ENCODE measurements around the gene BEAN1.
A peak's percentile ranks its signal among the peaks of the same experiment; 100 is the strongest.
"Not testable (repeated sequence)": the region's sequence is repeated elsewhere in the genome, so short reads cannot be mapped to it uniquely, and the experiment has no call there.

BEAN1 gene

DNA sequence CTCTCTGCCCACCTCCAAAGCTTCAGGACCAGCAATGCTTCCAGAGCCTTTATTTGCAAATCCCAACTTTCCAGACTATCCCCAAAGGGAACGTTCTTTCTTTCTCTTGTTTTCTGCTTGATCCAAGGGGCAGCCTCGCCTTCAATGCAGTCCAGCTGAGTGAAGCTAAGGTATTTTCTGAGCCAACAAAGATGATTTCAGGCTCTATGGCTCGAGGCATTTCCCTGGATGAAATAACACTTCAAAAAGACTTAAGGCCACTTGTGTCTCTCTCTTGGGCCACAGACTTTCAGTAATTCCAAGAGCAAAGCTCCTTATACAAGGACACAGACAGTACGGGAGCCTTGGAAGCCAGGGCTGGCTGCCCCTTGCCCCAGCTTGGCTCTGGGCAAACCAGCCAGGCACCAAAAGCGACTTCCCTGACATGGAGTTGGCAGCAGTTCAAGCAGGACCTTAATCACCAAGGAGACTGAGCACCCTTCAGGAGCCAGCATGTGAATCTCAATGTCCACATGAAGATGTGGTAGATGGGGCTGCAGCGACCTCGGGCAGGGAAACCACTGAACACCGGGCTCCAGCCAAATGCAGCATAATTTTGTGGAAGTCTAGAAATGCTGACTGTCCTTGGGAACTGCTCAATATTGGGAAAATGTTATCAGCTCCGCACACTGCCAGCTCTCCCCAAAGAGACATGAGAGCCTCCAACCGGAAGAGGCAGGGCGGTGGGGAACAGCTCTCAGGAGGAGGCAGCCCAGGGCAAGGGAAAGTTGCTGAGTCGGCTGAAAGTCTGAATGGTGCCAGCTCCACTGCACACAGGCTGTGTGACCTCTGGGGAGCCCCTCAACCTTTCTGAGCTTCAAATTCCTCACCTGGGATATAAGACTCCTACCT, 83.9 kb downstream of the BEAN1 start:
- no peak for DNase-seq

DNA sequence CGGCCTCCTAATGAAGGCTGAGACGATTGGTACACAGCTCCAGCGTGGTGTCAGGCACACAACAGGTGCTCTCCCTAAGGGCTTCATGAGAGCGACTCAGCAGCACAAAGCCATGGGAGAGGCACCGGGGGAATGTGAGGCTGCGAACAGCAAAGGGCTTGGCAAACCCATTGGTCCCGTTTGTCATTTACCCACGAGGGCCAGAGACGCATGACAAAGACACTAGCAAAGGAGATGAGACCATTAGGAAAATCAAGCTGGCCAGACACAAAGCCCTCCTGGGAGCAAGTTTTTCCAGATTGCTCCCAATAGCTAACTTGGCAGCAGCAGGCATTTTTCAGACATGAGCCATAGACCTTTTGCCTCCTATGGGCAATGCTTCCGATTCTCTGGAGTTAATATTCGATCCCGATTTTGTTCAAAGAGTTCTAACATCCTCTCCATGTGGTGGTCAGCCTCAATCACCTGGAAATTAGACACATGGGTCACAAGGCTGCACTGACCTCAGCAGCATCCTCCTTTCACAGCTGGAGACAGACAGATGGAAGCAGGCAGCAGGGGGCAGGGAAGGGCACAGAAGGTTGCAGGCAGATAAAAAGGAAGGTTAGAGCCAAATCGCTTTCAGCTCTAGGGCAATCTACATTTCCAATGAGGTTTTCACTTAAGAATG, 84.6 kb downstream of the BEAN1 start:
- peak; percentile 61 for DNase-seq

DNA sequence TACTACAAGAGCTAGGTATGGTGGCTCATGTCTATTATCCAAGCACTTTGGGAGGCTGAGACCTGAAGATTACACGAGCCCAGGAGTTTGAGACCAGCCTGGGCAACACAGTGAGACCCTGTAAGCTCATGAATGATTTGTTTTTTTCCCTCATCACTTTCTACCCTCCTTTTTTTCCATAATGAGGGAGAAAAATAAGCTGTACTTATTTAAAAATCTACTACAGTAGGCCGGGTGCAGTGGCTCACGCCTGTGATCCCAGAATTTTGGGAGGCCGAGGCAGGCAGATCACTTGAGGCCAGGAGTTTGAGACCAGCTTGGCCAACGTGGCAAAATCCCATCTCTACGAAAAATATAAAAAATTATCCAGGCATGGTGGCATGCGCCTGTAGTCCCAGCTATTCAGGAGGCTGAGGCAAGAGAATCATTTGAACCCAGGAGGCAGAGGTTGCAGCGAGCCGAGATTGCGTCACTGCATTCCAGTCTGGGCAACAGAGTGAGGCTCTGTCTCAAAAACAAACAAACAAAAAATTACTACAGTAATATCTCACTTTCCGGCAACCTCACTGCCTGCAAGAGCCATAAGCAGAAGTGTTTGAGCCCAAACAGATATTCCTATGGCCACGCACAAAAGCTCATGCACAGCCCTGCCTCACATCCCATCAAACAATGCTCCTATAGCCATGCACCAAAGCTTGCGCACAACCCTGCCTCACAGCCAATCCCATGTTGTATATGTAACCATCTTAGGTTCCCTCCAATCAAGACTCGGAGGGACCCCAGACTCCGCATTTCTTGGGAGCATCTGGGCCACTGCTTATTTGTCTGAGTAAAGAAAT, 85.4 kb downstream of the BEAN1 start:
- no peak for DNase-seq

DNA sequence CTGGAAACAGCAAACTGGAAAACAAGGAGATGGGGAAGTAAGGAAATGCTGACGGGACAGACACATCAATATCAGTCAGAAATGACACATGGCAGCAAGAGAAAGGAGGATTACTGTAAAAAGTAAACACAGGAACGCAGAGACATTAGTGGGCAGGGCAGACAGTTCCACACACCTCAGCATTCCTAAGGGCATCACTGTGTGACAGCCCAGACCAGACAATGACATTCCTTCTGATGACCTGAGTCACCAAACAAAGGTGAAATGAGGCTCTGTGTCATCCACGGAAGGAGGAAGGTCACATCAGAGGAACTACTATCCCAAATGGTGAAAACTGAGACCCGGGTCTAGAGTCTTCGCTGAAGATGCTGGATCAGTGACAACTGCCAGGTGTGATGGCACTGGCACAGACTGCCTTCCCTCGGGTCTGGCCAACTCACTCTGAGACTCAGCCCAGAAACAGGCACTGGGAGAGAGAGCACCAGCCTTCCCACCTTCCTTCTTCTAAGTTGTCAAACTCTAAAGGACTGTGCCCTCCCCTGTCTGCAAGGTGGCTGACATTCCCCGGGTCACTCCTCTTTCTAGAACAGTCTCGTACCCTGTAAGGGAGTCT, 86.1 kb downstream of the BEAN1 start:
- no peak for DNase-seq

DNA sequence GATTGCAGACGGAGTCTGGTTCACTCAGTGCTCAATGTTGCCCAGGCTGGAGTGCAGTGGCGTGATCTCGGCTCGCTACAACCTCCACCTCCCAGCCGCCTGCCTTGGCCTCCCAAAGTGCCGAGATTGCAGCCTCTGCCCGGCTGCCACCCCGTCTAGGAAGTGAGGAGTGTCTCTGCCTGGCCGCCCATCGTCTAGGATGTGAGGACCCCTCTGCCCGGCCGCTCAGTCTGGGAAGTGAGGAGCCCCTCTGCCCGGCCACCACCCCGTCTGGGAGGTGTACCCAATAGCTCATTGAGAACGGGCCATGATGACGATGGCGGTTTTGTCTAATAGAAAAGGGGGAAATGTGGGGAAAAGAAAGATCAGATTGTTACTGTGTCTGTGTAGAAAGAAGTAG, 87.3 kb downstream of the BEAN1 start:
- not testable (repeated sequence) for DNase-seq

DNA sequence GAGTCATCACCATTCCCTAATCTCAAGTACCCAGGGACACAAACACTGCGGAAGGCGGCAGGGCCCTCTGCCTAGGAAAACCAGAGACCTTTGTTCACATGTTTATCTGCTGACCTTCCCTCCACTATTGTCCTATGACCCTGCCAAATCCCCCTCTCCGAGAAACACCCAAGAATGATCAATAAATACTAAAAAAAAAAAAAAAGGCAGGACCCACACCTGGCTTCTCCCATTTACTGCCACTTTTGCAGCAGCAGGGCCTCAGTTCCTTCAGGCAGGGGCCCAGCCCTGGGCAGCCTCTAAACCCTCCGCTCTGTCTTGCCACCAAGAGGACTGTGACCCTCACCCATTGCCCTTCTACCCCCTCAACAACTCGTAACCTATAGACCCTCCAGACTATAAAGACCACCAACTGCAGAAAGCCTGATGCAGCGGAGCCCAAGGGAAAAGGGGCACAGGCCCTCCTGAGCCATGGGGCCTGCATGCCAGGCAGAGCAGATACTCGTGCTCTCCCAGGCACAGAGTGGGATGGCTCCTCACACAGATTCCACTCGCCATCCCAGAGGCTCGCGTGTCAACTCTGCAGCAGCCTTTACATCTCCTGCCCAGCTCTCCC, 88.0 kb downstream of the BEAN1 start:
- not testable (repeated sequence) for DNase-seq

DNA sequence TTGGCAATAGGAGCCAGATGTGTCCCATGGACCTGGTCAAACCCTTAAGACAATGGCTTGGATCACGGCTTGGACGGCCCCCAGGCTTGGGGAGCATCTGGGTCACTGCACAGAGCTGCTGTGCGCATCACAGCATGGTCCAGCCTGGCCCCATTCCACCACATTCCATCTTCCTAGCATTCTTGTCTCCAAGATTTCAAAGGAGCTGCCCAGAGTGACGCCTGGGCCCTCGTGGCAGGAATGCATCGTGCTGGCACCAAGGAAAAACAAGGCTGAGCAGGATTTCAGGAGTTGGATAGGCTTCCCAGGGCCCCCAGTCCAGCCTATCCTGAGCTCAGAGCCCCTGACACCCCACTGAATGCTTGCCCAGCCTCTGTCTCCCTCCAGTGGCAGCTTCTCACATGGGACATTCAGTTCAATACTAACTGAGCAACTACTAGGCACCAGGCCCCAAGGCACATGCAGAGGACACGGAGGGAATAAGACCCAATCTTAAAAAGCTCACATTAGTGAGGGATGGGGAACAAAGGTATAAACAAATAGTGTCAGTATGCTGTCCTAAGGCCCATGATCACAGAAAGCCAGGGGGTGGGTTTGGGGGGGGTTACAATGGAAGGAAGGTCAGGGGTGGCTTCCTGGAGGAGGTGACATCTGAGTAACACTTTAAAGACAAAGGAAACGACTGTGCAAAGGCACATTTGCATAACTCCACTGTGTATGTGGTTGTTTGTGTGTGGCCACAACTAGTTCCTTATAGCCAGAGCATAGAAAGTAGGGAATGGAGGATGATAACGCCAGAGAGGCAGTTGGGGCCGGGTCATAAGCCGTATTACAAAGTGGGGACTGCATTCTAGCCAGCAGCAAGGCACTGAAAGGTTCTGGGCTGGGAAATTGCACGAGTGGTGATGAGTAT, 88.8 kb downstream of the BEAN1 start:
- peak; percentile 45 for DNase-seq

DNA sequence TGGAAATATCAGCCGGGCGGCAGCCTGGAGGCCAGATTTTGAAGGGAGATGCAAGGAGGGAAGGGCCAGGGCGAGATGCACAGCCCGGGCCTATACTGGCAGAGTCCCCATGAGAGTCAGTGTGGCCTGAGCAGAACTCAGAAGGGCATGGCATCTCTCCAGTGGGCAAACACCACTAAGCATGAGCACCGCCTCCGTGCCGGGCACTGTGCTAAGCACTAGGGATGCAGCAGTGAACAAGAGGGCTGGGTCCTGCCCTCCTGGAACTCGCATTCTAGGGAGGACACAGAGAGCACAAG, 89.4 kb downstream of the BEAN1 start:
- DNase-seq: no peak

DNA sequence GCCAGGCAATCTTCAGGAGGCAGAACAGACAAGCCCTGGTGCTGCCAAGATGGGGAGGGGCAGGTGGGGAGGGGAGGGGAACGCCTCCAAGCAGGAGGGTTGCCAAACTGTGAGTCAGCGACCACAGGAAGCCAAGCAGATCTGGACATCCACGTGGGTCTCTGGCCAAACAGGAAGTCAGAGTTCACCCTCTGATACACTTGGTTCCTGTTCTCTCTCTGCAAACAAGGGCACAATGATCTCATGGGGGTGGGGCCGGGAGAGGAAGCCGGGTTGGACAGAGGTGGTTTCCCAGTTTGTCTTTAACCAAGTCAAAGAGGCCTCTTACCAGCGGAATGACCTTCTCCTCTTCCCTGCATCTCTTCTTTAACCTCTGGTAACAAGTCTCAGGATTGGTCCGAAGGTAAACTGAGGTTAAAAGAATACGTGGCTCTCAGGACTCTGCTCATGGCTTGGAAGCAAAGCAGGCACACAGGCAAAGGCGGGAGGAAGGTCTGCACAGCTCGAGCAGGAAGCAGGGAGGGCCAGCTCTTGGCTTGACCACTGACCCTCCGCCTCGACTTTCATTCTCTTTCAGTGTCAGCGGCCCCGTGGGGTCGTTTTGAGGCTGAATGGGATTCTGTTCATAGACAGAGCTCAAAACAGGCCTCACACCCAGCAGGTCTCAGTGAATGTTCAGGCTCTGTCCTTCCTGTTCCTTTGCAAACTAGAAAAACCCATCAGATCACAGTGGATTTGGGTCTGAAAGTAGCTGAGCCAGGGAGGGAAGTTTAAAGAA, 89.9 kb downstream of the BEAN1 start:
- DNase-seq: peak; percentile 98

DNA sequence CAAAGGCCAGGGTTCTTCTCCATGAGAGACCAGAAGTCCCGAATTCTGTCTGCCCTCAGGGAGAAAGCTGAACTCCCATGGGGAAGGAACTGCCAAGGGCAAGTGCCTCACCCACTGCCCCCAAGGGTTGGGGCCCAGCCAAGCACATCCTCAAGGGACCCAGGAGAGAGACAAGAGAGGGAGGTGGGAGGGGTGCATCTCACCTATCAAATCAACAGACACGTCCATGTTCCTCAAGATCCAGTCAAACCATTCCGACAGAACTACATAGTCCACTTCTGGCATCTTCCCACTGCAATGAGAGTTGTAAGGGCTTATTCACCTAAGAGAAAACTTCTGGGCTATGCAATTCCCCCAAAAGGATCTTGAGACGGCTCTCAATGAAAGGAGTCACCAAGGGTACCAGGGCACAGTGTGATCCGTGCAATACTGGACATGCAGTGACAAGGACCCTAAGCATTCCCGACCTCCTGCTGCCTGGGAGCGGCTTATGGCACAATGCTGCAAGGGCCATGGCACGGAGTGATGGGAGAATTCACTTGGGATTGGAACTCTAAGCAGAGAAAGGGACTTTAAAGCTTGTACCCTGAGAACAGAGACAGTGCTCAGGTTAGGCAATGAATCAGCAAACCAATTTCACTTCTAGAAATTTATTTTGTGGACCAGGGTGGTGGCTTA, 90.6 kb downstream of the BEAN1 start:
- no peak for DNase-seq

DNA sequence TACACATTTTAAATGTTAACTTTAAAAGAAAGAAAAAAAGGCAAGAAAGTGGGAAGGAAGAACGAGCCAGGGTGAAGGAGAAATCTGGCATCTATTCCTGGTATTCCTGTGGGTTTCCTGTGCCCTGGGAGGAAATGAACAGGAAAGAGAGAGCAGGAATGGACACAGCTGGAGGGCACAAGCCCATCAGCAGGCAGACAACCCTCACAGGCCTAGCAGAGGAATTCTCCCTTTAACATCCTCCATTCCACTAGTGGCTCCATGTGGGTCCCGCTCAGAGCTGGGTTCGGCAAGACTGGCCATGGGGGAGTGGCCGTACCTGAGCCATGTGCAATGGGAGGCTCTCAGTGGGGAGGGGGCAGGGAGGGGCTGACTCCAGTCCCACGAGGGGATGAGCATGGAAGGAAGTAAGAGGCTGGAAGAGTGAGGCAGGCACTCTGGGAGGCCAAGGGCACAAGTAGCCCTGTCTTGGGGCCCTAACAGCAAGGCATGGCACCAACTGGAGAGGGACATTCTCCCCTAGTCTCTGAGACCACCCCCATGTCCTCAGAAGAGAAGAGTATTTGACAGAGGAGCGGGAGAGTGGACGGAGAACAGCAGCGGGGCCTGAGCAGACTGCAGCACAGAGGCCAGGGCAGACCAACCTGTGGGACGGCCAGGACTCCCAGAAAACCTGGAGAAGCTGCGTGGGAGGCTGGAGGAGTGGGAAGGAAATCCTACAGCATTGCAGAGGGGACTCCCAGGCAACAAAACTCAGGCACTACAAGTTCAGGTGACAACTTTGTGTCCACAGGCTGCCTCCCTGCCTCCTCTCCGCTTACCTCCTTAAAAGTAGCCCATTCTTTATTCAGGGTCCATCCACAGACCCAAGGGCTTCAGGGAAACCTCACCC, 92.6 kb downstream of the BEAN1 start:
- no peak for DNase-seq

DNA sequence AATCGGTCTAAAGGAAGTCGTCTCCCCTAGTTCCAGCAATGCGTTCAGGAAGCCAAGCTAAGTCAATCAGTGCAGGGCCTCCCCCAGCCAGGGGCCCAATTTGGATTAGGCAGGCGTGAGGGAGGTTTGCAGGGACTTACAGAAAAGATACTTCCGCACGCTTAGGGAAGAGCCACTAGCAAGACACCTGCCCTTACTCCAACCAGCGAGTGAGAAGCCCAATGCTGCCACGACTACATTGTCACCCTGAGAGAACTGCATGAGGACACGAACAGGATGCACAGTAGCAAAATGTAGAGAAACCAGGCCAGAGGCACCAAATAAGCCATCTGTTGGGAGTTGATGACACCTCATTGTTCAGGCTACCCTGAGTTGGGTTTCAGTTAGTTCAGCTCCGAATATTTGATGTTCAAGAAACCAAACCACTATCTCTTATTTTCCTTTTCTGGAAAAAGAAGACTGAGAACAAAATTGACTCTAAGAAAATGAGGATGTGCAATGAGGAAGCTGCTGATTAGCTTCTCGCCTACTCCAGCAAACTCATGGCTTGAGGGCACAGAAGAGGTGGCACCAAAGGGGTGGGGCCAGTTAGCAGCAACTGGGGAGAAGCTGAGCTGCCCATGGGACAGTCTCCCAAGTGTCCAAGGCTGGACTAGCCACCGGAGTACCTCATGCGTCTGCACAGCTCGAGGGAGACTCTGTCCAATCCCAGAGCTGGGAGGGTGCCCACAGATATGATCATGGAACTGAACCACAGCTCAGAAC, 93.5 kb downstream of the BEAN1 start:
- DNase-seq: peak; percentile 70

DNA sequence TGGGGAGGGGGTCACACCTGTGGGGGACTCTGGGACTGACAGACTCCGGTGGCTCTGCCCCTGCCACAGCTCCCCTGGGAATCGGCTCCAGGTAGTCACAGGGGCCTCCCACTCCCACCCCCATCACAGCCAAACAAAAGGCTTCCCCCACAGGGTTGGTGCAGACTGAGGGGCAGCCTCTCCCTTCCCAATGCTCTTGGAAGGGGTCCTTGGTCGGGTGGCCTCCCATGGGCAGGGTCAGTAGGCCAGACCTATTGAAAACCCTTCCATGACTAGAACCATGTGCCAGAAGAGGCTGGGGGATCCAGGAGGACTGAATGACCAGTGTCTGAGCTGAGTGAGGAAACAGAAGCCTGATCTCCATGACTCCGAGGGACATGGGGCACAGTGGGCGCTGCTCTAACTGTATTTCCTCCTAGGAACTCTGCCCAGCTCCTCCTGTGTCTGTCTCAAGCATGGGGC, 94.2 kb downstream of the BEAN1 start:
- DNase-seq: no peak

DNA sequence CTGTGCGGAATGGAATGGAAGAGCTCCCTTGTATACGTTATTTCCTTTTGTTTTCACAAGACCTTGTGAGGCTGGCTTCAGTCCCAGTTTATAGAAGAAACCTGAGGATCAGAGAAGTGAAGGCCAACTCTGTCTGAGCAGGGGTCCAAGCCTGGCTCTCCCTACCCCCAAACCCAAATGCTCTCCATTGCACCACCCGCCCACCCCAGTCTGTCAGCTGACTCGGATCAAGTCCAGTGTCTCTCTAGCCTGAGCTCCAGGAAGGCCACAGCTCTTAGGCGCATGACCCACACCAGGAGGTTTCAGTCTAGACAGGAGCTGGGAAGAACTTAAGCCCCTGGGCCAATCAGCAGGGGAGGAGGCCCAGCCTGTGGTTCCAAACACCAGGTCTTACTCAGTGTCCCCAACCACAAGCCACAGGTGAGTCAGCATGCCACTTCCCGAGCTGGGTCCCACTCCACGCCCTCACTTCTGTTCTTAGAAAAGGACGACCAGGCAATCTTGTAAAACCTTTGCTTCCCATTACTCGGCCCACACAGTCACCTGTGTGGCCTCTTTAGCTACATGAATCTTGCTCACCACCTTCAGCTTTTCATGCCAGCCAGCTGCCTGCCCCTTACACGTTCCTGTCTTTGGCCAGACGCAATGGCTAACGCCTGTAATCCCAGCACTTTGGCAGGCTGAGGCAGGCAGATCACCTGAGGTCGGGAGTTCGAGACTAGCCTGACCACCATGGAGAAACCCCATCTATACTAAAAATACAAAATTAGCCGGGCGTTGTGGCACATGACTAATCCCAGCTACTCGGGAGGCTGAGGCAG, 95.1 kb downstream of the BEAN1 start:
- peak; percentile 80 for DNase-seq

DNA sequence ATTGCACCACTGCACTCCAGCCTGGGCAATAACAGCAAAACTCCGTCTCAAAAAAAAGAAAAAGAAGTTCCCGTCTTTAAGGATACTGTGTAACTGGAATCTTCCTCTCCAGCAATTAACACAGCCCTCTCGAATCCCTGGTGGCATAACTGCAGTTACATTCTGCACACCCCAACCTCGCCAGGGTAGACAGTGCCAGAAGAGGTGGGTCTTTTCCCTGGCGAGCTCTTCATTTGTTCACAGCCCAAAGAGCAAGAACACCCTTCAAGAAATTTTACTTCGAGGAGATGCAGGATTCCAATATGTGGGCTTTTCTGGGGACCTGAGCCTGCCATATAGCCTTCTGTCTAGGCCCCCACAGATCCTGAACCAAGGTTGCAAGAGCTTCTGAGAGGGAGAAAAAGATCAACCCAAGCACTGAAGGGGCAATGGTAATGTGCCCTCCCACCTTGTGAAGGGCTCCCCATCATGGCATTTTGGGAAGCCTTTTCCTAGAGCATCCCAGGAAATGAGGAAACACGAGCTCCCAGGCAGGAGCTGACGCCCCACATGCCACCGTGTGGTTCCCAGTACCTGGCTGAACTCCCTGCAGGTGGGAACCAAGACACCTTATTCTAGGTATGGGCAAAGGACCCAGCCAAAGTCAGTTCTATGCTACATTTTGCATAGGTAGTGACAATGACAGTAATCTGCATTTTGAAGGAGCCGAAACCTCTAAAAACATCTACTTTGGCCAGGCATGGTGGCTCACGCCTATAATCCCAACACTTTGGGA, 95.9 kb downstream of the BEAN1 start:
- DNase-seq: no peak

DNA sequence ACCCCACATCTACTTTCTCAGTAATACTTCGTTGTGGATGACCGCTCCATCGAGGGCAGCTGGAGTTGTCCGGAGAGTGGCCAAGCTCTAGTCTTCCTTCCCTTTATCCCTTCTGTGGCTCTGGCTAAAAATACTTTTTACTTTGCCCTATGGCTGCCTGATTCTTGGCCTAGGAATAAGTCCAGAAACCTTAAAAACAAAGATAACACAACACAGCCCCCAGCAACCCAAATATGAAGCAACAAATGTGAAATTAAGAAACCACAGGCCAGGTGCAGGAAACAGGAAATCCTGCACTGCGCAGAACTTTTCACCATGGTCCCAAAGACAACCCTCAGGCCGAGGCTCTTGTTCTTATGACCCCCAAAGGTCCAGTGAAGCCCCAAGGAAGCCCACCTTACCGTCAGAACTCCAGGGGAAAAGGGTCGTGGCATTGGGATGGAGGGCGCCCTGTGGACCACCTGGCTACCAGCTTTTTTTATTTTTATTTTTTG, 96.8 kb downstream of the BEAN1 start:
- DNase-seq: peak; percentile 45

Measured in OCI-M1 (cell line).